K562 (cell line): ENCODE data around the gene LRRC1. TPM values are rescaled to one million over a fixed set of nuclear protein-coding genes. Genes with fewer than 3 reads are reported as not detected.

Source experiments
- ATAC-seq: fragments of 200-7000 bp; cut with Tn5 transposase; 3 replicates; pipeline ENCODE4 v1.9.1; 2020; ENCODE audit warnings: moderate library complexity
- BruUV-seq: library from RNA; stranded (reverse); fragments of 400-500 nt; replicated peaks from 2 replicates; lab custom pipeline; 2021; lab: Mats Ljungman, UMichigan
- CTCF ChIA-PET: fragments of 300-600 bp; formaldehyde crosslinking; extraction: SDS; loops from one replicate; lab custom pipeline; 2021; ENCODE audit warnings: low intra/inter-chr PET ratio; lab: Yijun Ruan, JAX
- POLR2A ChIA-PET: fragments of 300-600, 350-650 bp; sonication (Branson Sonifier 250); formaldehyde crosslinking; extraction: SDS; loops from one replicate; lab custom pipeline; 2021; ENCODE audit warnings: antibody characterized with exemption, inconsistent platforms; lab: Yijun Ruan, JAX
- DNase-seq, 4 experiments: peaks; one replicate each; pipeline versions ENCODE4 v3.0.0 to v3.0.0-alpha.2; 2011 to 2018; ENCODE audit warnings: low spot score in 3 of 4, mixed read lengths in 3 of 4; ENCODE audit errors: extremely low read depth in 1 of 4
- FAIRE-seq: peaks from 2 replicates; lab custom pipeline; 2011; peaks lifted over from hg19 to GRCh38; lab: Jason Lieb, UNC
- H2AFZ ChIP-seq: 2 replicates; pipeline ENCODE4 v1.6.0; 2011; ENCODE audit warnings: low read depth, low read length, control low read depth, inconsistent platforms
- H3K27ac ChIP-seq: fragments of 200-600 bp; 3 replicates; pipeline ENCODE4 v1.8.0; 2011; ENCODE audit warnings: low read depth, mild to moderate bottlenecking, control low read depth, inconsistent platforms, low read length, moderate library complexity, mixed read lengths; ENCODE audit errors: extremely low read depth
- H3K27me3 ChIP-seq, 2 experiments: fragments of 300-600 bp in 1 of 2; 2 replicates in 1 of 2; 3 replicates in 1 of 2; pipeline versions ENCODE4 v1.6.0 to v1.8.0; 2011; ENCODE audit warnings: inconsistent platforms in 2 of 2, low read length in 2 of 2, mild to moderate bottlenecking in 1 of 2, mixed read lengths in 1 of 2, moderate library complexity in 1 of 2; ENCODE audit not compliant: control insufficient read depth in 2 of 2, insufficient read depth in 2 of 2
- H3K36me3 ChIP-seq: fragments of 300-600 bp; 3 replicates; pipeline ENCODE4 v1.8.0; 2011; ENCODE audit warnings: mild to moderate bottlenecking, low read length, inconsistent platforms; ENCODE audit not compliant: control insufficient read depth, insufficient read depth
- H3K4me1 ChIP-seq, 2 experiments: fragments of 200-600 bp in 1 of 2; replicated peaks in 1 of 2; 2 replicates in 1 of 2; 3 replicates in 1 of 2; pipeline versions ENCODE4 v1.5.1 to v1.8.0; 2011; ENCODE audit warnings: inconsistent platforms in 2 of 2, low read length in 2 of 2, mild to moderate bottlenecking in 1 of 2, mixed read lengths in 1 of 2, moderate library complexity in 1 of 2; ENCODE audit not compliant: control insufficient read depth in 2 of 2, insufficient read depth in 2 of 2
- H3K4me2 ChIP-seq: 2 replicates; pipeline ENCODE4 v1.6.1; 2011; ENCODE audit warnings: low read length, control low read depth, inconsistent platforms, mixed read lengths; ENCODE audit not compliant: insufficient read depth
- H3K4me3 ChIP-seq: fragments of 200-600 bp; sonication (generic), shearing (Covaris generic); 2 replicates; pipeline ENCODE4 v1.5.1; 2016; ENCODE audit warnings: control low read depth, inconsistent platforms
- H3K79me2 ChIP-seq: fragments of 200-600 bp; 3 replicates; pipeline ENCODE4 v1.8.0; 2011; ENCODE audit warnings: low read length, inconsistent platforms; ENCODE audit not compliant: control insufficient read depth, insufficient read depth
- H3K9ac ChIP-seq, 2 experiments: 2 replicates each; pipeline versions ENCODE4 v1.6.0 to v1.6.1; 2011; ENCODE audit warnings: low read depth in 2 of 2, low read length in 2 of 2, control low read depth in 1 of 2, inconsistent platforms in 1 of 2, mild to moderate bottlenecking in 1 of 2, mixed read lengths in 1 of 2; ENCODE audit not compliant: insufficient read depth in 1 of 2
- H3K9me1 ChIP-seq: one replicate; pipeline ENCODE4 v1.6.0; 2011; ENCODE audit warnings: inconsistent platforms, mild to moderate bottlenecking, low read length, moderate library complexity; ENCODE audit not compliant: control insufficient read depth, insufficient read depth
- H3K9me3 ChIP-seq: replicated peaks from 2 replicates; pipeline ENCODE4 v1.5.1; 2011; ENCODE audit warnings: low read depth, low read length, inconsistent platforms; ENCODE audit not compliant: control insufficient read depth, insufficient read depth
- H4K20me1 ChIP-seq: replicated peaks from 2 replicates; pipeline ENCODE4 v1.6.1; 2011; ENCODE audit warnings: low read length, inconsistent platforms, mixed read lengths; ENCODE audit not compliant: control insufficient read depth, insufficient read depth
- DIDO1 ChIP-seq: fragments of 450-650 bp; IDR thresholded peaks from 2 replicates; pipeline ENCODE4 v1.6.1; 2016; ENCODE audit warnings: low read depth, missing biosample characterization, missing genetic modification characterization
- FOS ChIP-seq: IDR thresholded peaks from 3 replicates; pipeline ENCODE4 v1.6.1; 2011; ENCODE audit not compliant: insufficient read length; ENCODE audit errors: extremely low read depth
- RAD51 ChIP-seq: fragments of 450-650 bp; IDR thresholded peaks from 2 replicates; pipeline ENCODE4 v1.7.1; 2016; ENCODE audit warnings: low read depth, mild to moderate bottlenecking, borderline replicate concordance
- RBM15 ChIP-seq: fragments of 200-400 bp; formaldehyde crosslinking; IDR thresholded peaks from 2 replicates; pipeline ENCODE4 v1.6.1; 2018; ENCODE audit warnings: mild to moderate bottlenecking, low read length, moderate library complexity; ENCODE audit not compliant: insufficient read depth
- RCOR1 ChIP-seq, 2 experiments: IDR thresholded peaks; 2 replicates each; pipeline ENCODE4 v1.6.1; 2012; ENCODE audit warnings: low read depth in 2 of 2, low read length in 2 of 2, borderline replicate concordance in 1 of 2, improper control_type of control experiment in 1 of 2
- ZNF830 ChIP-seq: fragments of 250-450 bp; sonication (Bioruptor Pico); IDR thresholded peaks from 2 replicates; pipeline ENCODE4 v1.5.0; 2021; ENCODE audit warnings: mild to moderate bottlenecking
- WGBS: fragments of 100-300 bp; shearing (Covaris generic); methylation state at CpG from one replicate; pipeline ENCODE4 v1.1.6; 2016; ENCODE audit warnings: low coverage, mixed read lengths; ENCODE audit not compliant: insufficient coverage; ENCODE audit errors: missing lambda C conversion rate; 5-methylcytosine and 5-hydroxymethylcytosine counted together
- in situ Hi-C: fragments of 300-500 bp; cut with MboI; formaldehyde crosslinking; loops from 4 replicates; pipeline ENCODE4 v1.15.0; 2018; ENCODE audit warnings: inconsistent platforms, mixed read lengths
- intact Hi-C: fragments of 100-400 bp; cut with micrococcal nuclease; formaldehyde crosslinking; loops from 2 replicates; pipeline ENCODE4 v1.14.2; 2022
- polyA plus RNA-seq, 8 experiments: library from polyadenylated mRNA; depleted of rRNA in 4 of 8; stranded (reverse) in 5 of 8; unstranded in 3 of 8; fragments of >200 nt; fragmentation: Nextera tagmentation in 2 of 8; fragmentation: Illumina TruSeq in 1 of 8; extraction: Ambion mirVana in 2 of 8; extraction: Trizol in 1 of 8; gene quantifications; 2 replicates each; pipeline versions ENCODE4 v1.2.1 to v1.2.3, GENCODE V29; 2011 to 2014; ENCODE audit warnings: inconsistent platforms in 1 of 8, missing spikeins in 1 of 8
- total RNA-seq, 7 experiments: library from RNA; depleted of rRNA in 6 of 7; stranded (reverse); fragments of >200 nt in 6 of 7; fragmentation: Illumina TruSeq in 2 of 7; extraction: Trizol in 2 of 7; gene quantifications; 2 replicates each; pipeline versions ENCODE4 v1.2.1 to v1.2.3, GENCODE V29; 2011 to 2021; ENCODE audit warnings: low replicate concordance in 1 of 7
- TF ChIP-seq, protein P1 (sequence below): sonication (generic); formaldehyde crosslinking; IDR thresholded peaks from 2 replicates; pipeline ENCODE4 v1.8.1; 2023; ENCODE audit warnings: mild to moderate bottlenecking, missing genetic modification reagents
- TF ChIP-seq, protein P2 (sequence below): fragments of 250-450 bp; sonication (Bioruptor Pico); IDR thresholded peaks from 2 replicates; pipeline ENCODE4 v1.6.1; 2021; ENCODE audit warnings: mild to moderate bottlenecking
- TF ChIP-seq, protein P3 (sequence below): fragments of 250-450 bp; sonication (Bioruptor Pico); IDR thresholded peaks from 2 replicates; pipeline ENCODE4 v1.8.0; 2021; ENCODE audit warnings: mild to moderate bottlenecking, moderate library complexity

LRRC1 gene
- total and polyA plus RNA-seq, 9 of the 15 experiments (the other 6 are each of a cell fraction or from before 2014, with no cell fraction given), result not detected

DNA sequence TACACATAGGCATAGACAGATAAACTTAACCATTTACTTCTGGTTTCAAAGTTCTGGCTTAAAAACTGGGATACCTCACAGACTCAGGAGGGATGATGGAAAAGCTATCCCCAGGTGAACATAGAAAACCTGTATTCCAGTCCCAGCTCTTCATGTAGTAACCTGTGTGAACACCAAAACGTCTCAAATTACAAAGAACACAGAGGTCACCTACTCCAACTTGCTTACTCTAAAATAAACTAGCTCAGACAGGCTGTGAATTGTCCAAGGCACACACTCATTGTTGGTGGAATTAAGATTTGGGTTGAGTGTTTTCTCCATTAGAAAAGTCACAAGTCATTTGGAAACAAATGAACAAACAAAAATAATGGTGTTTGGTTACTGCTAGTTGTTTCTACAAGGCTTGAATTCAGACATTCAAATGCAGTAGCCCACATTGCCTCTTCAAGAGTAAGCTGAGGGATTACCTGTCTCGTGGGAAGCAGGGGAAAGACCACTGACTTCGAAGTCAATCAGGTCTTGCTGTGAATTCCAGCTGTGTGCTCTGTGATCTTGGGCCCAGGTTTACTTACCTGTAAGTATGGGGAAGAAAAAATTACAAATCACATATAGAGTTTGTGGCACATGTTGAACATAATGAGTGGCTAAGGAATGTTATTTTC, 48.2 kb upstream of the LRRC1 start (continued):
- TF ChIP-seq, protein P1, sequence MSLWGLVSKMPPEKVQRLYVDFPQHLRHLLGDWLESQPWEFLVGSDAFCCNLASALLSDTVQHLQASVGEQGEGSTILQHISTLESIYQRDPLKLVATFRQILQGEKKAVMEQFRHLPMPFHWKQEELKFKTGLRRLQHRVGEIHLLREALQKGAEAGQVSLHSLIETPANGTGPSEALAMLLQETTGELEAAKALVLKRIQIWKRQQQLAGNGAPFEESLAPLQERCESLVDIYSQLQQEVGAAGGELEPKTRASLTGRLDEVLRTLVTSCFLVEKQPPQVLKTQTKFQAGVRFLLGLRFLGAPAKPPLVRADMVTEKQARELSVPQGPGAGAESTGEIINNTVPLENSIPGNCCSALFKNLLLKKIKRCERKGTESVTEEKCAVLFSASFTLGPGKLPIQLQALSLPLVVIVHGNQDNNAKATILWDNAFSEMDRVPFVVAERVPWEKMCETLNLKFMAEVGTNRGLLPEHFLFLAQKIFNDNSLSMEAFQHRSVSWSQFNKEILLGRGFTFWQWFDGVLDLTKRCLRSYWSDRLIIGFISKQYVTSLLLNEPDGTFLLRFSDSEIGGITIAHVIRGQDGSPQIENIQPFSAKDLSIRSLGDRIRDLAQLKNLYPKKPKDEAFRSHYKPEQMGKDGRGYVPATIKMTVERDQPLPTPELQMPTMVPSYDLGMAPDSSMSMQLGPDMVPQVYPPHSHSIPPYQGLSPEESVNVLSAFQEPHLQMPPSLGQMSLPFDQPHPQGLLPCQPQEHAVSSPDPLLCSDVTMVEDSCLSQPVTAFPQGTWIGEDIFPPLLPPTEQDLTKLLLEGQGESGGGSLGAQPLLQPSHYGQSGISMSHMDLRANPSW (CRISPR knock-in tag), result no peak

DNA sequence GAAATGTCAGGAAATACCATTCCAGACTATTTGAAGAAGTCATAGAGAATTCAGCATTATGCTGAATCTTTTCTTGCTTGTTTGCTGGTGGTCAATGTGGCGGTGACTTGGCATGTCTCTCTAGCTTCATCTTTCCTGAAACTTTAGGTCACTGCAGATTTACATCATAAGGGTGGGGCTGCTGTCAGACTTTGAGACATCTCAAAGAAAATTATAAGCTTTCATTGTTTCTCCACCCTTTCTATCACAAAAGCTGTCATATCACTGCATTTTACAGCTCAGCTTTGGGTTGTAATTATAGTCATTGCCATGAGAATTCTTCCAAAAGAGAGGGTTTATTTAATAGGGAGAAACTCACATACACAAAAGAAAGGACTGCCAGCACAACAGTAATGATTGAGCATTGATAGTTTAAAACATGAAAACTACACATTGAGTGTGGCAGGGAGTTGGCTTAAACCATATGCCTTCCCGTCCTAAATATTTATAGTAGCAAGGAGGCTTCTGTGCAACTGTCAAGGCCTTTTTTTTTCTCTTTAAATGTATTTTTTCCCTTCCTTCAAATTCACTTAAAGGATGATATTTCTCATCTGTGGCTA, 44.7 kb upstream of the LRRC1 start:
- no peak overlapping the region for H3K9ac ChIP-seq
- no peak overlapping the region for H3K27ac ChIP-seq
- DNase-seq, result no peak
- in situ Hi-C loops, result no loop called here
- WGBS, result 0% methylated on average over 2 of the region's 2 CpGs
- no peak for ATAC-seq
- no peak overlapping the region for H3K4me2 ChIP-seq
- intact Hi-C loops, result no loop called here
- no peaks in the 10 kb centered on the region for H3K9me1 ChIP-seq
- no peaks in the 10 kb centered on the region for H3K27me3 ChIP-seq
- no TSS peak for BruUV-seq
- H3K4me3 ChIP-seq, result no peak overlapping the region
- FAIRE-seq, result no peak
- no peaks in the 10 kb centered on the region for H3K79me2 ChIP-seq
- ChIA-PET CTCF (no interaction called here), POLR2A (no interaction called here)
- H3K4me1 ChIP-seq, result no peaks in the 10 kb centered on the region
- H3K36me3 ChIP-seq, result no peaks in the 10 kb centered on the region
- no peaks in the 10 kb centered on the region for H4K20me1 ChIP-seq
- no peak overlapping the region for H2AFZ ChIP-seq
- TF ChIP-seq DIDO1 (tag) (no peak), RAD51 (no peak), FOS (no peak), ZNF830 (CRISPR knock-in tag) (no peak), RBM15 (no peak), RCOR1 (IDR thresholded peaks at IDR 0.05; ENCODE audit: borderline replicate concordance in 1 of 2, low read depth in 2 of 2, low read length in 2 of 2) (no peak)
- TF ChIP-seq, protein P2, sequence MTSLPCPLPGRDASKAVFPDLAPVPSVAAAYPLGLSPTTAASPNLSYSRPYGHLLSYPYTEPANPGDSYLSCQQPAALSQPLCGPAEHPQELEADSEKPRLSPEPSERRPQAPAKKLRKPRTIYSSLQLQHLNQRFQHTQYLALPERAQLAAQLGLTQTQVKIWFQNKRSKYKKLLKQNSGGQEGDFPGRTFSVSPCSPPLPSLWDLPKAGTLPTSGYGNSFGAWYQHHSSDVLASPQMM (CRISPR knock-in tag), result no peak
- TF ChIP-seq, protein P3, sequence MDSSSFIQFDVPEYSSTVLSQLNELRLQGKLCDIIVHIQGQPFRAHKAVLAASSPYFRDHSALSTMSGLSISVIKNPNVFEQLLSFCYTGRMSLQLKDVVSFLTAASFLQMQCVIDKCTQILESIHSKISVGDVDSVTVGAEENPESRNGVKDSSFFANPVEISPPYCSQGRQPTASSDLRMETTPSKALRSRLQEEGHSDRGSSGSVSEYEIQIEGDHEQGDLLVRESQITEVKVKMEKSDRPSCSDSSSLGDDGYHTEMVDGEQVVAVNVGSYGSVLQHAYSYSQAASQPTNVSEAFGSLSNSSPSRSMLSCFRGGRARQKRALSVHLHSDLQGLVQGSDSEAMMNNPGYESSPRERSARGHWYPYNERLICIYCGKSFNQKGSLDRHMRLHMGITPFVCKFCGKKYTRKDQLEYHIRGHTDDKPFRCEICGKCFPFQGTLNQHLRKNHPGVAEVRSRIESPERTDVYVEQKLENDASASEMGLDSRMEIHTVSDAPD (CRISPR knock-in tag), result no peak
- H3K9me3 ChIP-seq, result no peaks in the 10 kb centered on the region
